Measurements from ENCODE around the gene RAE1. TPM values are rescaled to one million over a fixed set of nuclear protein-coding genes. Genes with fewer than 3 reads are reported as not detected.

Gene RAE1
- total RNA-seq, 3 donors from 2014 or later (not counting 1 experiment from before 2014, with no cell fraction given) = 50.3 to 66.8 (median 52.5) TPM

DNA sequence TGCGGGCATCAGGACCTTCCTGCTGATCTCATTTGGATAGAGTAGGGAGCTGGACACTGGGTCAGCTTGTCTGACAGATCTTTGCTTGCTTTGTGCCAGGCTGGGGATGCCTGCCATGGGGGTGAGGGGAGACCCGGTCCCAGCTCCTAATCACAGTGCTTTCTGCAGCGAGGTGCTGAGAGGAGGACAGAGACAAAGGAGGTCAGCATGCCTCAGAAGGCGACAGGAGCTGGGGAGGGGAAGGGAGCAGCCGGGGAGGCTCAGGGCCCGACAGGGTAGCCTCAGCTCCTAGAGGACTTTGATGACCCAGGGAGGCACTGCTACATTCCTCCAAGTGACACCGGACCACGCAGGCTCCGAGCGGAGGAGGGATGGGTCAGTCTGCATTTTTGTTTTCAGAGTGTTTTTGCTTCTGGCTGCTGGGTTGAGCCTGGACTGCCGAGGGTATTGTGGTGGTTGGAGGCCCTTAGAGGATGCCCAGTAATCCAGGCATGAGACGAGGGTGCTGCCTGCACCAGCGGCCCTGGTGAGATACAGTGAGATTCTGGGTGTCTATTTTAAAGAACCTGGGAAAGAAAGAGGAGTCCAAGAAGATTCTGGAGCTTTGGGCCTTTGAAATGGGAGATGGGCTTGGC lies 48.0 kb downstream of the RAE1 start:
- H3K4me3 ChIP-seq (ENCODE audit: low read length) = peak overlapping the region; percentile 17
- TF ChIP-seq, protein P1, sequence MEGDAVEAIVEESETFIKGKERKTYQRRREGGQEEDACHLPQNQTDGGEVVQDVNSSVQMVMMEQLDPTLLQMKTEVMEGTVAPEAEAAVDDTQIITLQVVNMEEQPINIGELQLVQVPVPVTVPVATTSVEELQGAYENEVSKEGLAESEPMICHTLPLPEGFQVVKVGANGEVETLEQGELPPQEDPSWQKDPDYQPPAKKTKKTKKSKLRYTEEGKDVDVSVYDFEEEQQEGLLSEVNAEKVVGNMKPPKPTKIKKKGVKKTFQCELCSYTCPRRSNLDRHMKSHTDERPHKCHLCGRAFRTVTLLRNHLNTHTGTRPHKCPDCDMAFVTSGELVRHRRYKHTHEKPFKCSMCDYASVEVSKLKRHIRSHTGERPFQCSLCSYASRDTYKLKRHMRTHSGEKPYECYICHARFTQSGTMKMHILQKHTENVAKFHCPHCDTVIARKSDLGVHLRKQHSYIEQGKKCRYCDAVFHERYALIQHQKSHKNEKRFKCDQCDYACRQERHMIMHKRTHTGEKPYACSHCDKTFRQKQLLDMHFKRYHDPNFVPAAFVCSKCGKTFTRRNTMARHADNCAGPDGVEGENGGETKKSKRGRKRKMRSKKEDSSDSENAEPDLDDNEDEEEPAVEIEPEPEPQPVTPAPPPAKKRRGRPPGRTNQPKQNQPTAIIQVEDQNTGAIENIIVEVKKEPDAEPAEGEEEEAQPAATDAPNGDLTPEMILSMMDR (IDR thresholded peaks at IDR 0.05) = no peak
- H3K9me3 ChIP-seq (ENCODE audit: control insufficient read depth, insufficient read depth, low read length) = no peaks in the 10 kb centered on the region
- Mint-ChIP-seq H3K27ac (peak overlapping the region; percentile 95 to 97), H3K36me3 (no peaks in the 10 kb centered on the region), H3K4me3 (peak overlapping the region; percentile 86), H3K4me1 (peaks cover 79 to 94% of the 10 kb centered on the region in 2 donors), H3K9me3 (no peaks in the 10 kb centered on the region), H3K27me3 (ENCODE audit: low read depth in 2 of 2) (no peaks in the 10 kb centered on the region)
- 62% methylated on average over 13 of the region's 13 CpGs for WGBS (ENCODE audit: insufficient coverage)
- H3K27ac ChIP-seq (ENCODE audit: low read length) = peak overlapping the region; percentile 79
- intact Hi-C loops (cut with micrococcal nuclease) = loop anchor here (1.0 to 10.0 kb wide), 8 partner anchors 8 to 316 kb away; partner anchors contain the start of gene PMEPA1
- DNase-seq (no peak), ATAC-seq (no peak)
- H3K4me1 ChIP-seq (ENCODE audit: control insufficient read depth, insufficient read depth, low read length) = peaks cover 100% of the 10 kb centered on the region
- H3K27me3 ChIP-seq (ENCODE audit: control insufficient read depth, insufficient read depth, low read length) = no peaks in the 10 kb centered on the region
- peaks cover 79% of the 10 kb centered on the region for H3K36me3 ChIP-seq (ENCODE audit: control insufficient read depth, insufficient read depth, low read length)

DNA sequence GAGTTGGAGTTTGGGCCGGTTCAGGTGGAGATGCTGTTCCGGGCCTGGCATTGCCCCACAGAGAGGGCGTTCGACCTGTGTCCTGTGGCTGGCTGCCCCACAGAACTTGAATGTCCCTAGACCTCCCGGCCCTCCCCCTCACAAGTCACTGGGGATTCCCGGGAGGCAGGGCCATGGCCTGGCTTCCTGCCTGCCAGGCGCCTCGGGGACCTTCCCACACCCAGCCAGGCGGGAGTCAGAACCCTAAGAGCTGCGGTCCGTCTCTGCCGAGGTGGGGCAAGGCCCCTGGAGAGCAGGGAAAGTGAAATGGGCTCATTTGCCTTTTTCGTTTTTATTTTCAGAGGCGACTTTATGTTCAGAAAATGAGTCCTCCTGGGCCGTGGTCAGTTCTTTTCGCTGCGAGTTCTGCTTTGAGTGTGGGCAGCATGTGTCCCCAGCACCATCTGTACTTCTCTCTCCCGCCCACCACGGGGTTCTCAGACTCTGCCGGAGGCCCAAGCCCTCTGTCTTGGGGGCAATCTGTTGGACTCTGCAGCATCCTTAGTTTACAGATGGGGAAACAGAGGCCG lies 48.6 kb downstream of the RAE1 start:
- Mint-ChIP-seq H3K4me3 (peak overlapping the region; percentile 86), H3K27ac (peak overlapping the region; percentile 95 to 97), H3K36me3 (no peaks in the 10 kb centered on the region), H3K9me3 (no peaks in the 10 kb centered on the region), H3K27me3 (ENCODE audit: low read depth in 2 of 2) (no peaks in the 10 kb centered on the region), H3K4me1 (peaks cover 75 to 94% of the 10 kb centered on the region in 2 donors)
- peak overlapping the region; percentile 79 for H3K27ac ChIP-seq (ENCODE audit: low read length)
- H3K9me3 ChIP-seq (ENCODE audit: control insufficient read depth, insufficient read depth, low read length) = no peaks in the 10 kb centered on the region
- peaks cover 100% of the 10 kb centered on the region for H3K4me1 ChIP-seq (ENCODE audit: control insufficient read depth, insufficient read depth, low read length)
- intact Hi-C loops (cut with micrococcal nuclease) = loop anchor here (1.0 to 10.0 kb wide), 7 partner anchors 8 to 315 kb away; partner anchors contain the start of gene PMEPA1
- no peaks in the 10 kb centered on the region for H3K27me3 ChIP-seq (ENCODE audit: control insufficient read depth, insufficient read depth, low read length)
- DNase-seq = peak in 1 of 2 donors; percentile 76
- no peak for ATAC-seq
- 60% methylated on average over 21 of the region's 21 CpGs for WGBS (ENCODE audit: insufficient coverage)
- no peak overlapping the region for H3K4me3 ChIP-seq (ENCODE audit: low read length)
- TF ChIP-seq, protein P1 (IDR thresholded peaks at IDR 0.05) = no peak
- peaks cover 79% of the 10 kb centered on the region for H3K36me3 ChIP-seq (ENCODE audit: control insufficient read depth, insufficient read depth, low read length)

DNA sequence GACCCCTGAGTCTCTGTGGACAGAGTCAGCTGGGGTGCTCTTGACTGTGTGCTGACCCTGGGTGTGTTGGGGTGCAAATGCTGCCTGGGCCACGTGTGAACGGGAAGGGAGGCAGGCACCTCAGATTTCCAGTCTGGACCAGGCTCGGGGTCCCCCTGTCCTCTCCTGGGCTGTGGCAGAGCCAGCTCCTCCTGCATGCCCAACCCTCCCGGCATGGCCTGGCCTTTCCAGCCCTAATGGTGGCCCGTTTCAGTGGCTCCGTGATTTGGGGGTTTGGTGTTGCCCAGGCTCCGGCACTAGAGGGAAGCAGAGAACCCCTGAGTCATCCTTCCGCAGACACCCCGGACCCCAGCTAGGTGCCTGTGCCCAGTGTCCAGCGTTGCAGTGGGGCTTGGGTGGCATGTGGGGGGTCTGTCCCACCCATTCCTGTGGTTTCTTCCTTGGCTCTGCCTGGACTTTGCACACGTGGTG lies 49.2 kb downstream of the RAE1 start:
- no peaks in the 10 kb centered on the region for H3K36me3 Mint-ChIP-seq
- peaks cover 78 to 96% of the 10 kb centered on the region in 2 donors for H3K4me1 Mint-ChIP-seq
- peak overlapping the region; percentile 79 for H3K27ac ChIP-seq (ENCODE audit: low read length)
- 61% methylated on average over 11 of the region's 11 CpGs for WGBS (ENCODE audit: insufficient coverage)
- peaks cover 100% of the 10 kb centered on the region for H3K4me1 ChIP-seq (ENCODE audit: control insufficient read depth, insufficient read depth, low read length)
- H3K27me3 ChIP-seq (ENCODE audit: control insufficient read depth, insufficient read depth, low read length) = no peaks in the 10 kb centered on the region
- TF ChIP-seq, protein P1 (IDR thresholded peaks at IDR 0.05) = no peak
- no peaks in the 10 kb centered on the region for H3K27me3 Mint-ChIP-seq (ENCODE audit: low read depth in 2 of 2)
- DNase-seq (no peak), ATAC-seq (no peak)
- no peaks in the 10 kb centered on the region for H3K9me3 Mint-ChIP-seq
- peak overlapping the region; percentile 86 for H3K4me3 Mint-ChIP-seq
- H3K36me3 ChIP-seq (ENCODE audit: control insufficient read depth, insufficient read depth, low read length) = peaks cover 79% of the 10 kb centered on the region
- no peak overlapping the region for H3K4me3 ChIP-seq (ENCODE audit: low read length)
- H3K9me3 ChIP-seq (ENCODE audit: control insufficient read depth, insufficient read depth, low read length) = no peaks in the 10 kb centered on the region
- peak overlapping the region; percentile 95 to 97 for H3K27ac Mint-ChIP-seq
- intact Hi-C loops (cut with micrococcal nuclease) = no loop called here
